Peyer's patch (tissue), 4 donors: ENCODE results near the gene CA10. TPM values are rescaled to one million over a fixed set of nuclear protein-coding genes. Genes with fewer than 3 reads are reported as not detected.

Source experiments
- DNase-seq, 3 donors: peaks; one replicate each; pipeline ENCODE4 v3.0.0-alpha.2; 2017 to 2019
- H3K27ac ChIP-seq, 4 donors: fragments of 200-600 bp; sonication (generic); one replicate each; pipeline ENCODE4 v1.5.1; 2016 to 2019
- H3K27me3 ChIP-seq, 2 donors: fragments of 200-600 bp; sonication (generic); one replicate each; pipeline ENCODE4 v1.5.1; 2019
- H3K36me3 ChIP-seq, 3 donors: fragments of 200-600 bp; sonication (generic); one replicate each; pipeline ENCODE4 v1.5.1; 2016 to 2019
- H3K4me1 ChIP-seq, 4 donors: fragments of 200-600 bp; sonication (generic); one replicate each; pipeline ENCODE4 v1.5.1; 2016 to 2019
- H3K4me3 ChIP-seq, 4 donors: fragments of 200-600 bp; sonication (generic); 1 replicate in 3 of 4; 2 replicates in 1 of 4; pipeline ENCODE4 v1.5.1; 2016 to 2019; ENCODE audit warnings: mild to moderate bottlenecking in 1 of 4
- H3K9me3 ChIP-seq, 4 donors: fragments of 200-600 bp; sonication (generic); one replicate each; pipeline ENCODE4 v1.5.1; 2016 to 2019; ENCODE audit warnings: mild to moderate bottlenecking in 1 of 4
- POLR2A ChIP-seq, 2 donors: fragments of 450-650 bp; IDR thresholded peaks; one replicate each; pipeline ENCODE4 v1.5.1; 2017; ENCODE audit warnings: antibody characterized with exemption in 2 of 2, mild to moderate bottlenecking in 2 of 2, moderate library complexity in 2 of 2
- total RNA-seq, 4 donors: library from RNA; depleted of rRNA; stranded (reverse); fragments of >200 nt; gene quantifications; one replicate each; pipeline ENCODE4 v1.1.0, GENCODE V29; 2016
- TF ChIP-seq, protein P1 (sequence below), 6 experiments: fragments of 450-650 bp in 4 of 6; fragments of 200-600 bp in 2 of 6; sonication (generic) in 1 of 6; IDR thresholded peaks; one replicate each; pipeline ENCODE4 v1.5.1; 2017 to 2019; ENCODE audit warnings: antibody characterized with exemption in 6 of 6, mild to moderate bottlenecking in 3 of 6, moderate library complexity in 1 of 6

Gene CA10
- total RNA-seq, 4 donors from 2014 or later = 1.4 to 1.7 TPM; not detected in 2

DNA sequence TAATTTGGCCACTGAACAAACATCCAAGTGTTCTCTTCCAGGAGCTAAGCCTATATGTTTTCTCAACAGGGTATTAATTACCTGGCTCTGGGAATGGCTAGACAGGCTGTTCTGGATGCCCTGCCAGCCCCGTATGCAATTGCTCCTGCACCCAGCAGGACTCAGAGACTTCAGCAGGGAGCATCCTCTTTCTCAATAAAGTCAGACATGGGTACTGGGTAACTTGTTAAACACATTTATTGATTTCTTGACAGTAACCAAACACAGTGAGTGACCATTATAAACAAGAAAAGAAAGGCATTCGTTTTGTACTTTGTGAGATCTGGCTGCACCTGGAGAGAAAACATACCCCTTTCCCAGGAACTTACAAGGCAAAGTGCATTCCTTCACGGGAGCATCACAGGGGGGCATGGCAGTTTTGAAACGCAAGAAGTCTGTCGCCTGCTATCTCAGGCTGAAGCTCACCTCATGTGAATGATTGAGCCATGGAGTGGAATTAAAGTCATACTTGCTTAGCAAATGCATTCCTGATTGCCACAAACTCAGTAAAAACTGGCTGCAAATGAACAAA is 528.3 kb downstream of the CA10 start:
- H3K4me1 ChIP-seq = no peaks in the 10 kb centered on the region
- H3K27me3 ChIP-seq = no peaks in the 10 kb centered on the region
- H3K36me3 ChIP-seq = no peaks in the 10 kb centered on the region
- DNase-seq = no peak
- H3K27ac ChIP-seq = no peak overlapping the region
- H3K4me3 ChIP-seq = no peak overlapping the region
- H3K9me3 ChIP-seq = no peaks in the 10 kb centered on the region
- TF ChIP-seq, protein P1, sequence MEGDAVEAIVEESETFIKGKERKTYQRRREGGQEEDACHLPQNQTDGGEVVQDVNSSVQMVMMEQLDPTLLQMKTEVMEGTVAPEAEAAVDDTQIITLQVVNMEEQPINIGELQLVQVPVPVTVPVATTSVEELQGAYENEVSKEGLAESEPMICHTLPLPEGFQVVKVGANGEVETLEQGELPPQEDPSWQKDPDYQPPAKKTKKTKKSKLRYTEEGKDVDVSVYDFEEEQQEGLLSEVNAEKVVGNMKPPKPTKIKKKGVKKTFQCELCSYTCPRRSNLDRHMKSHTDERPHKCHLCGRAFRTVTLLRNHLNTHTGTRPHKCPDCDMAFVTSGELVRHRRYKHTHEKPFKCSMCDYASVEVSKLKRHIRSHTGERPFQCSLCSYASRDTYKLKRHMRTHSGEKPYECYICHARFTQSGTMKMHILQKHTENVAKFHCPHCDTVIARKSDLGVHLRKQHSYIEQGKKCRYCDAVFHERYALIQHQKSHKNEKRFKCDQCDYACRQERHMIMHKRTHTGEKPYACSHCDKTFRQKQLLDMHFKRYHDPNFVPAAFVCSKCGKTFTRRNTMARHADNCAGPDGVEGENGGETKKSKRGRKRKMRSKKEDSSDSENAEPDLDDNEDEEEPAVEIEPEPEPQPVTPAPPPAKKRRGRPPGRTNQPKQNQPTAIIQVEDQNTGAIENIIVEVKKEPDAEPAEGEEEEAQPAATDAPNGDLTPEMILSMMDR (IDR thresholded peaks at IDR 0.05) = no peak
- TF ChIP-seq POLR2A (IDR thresholded peaks at IDR 0.05) = no peak

DNA sequence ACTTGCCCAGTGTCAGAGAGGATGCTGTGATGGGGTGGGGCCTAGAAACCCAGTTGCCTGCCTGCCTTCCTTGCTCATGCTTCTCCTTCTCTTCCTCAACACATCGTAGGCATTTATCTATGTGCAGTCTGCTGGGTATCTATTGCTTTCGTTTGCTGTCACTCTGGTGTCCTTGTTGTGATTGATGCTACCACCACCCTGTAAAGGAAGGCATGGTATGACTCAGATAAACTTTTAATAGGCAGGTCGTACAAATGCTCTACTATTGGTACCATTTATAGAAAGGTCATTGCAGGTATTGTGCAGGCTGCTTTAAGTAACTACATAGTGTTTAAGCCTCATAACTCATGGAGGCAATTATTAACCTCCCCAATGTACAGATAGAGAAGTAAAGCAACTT is 529.3 kb downstream of the CA10 start:
- no peaks in the 10 kb centered on the region for H3K4me1 ChIP-seq
- TF ChIP-seq, protein P1 (IDR thresholded peaks at IDR 0.05) = no peak
- no peak for TF ChIP-seq POLR2A (IDR thresholded peaks at IDR 0.05)

DNA sequence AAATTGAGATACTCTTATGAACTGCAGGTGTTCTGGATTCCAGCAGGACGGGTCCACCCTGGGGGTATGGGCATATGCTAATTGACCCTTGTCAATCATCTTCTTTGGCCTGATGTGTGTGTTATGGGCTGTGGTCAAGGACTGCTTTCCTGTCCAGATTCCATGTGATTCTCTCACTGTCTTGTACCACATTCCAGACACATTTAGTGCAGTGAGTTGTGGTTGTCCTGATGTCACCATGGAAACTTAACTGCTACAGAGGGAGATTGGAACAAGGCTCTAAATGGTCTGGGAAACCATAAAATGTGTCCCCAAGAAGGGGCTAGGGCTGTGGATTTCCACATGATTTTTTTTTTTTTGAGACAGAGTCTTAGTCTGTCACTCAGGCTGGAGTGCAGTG is 530.7 kb downstream of the CA10 start:
- TF ChIP-seq, protein P1 (IDR thresholded peaks at IDR 0.05) = no peak
- no peak for TF ChIP-seq POLR2A (IDR thresholded peaks at IDR 0.05)
- DNase-seq = no peak
- Histone ChIP-seq H3K36me3 (no peaks in the 10 kb centered on the region), H3K27me3 (no peaks in the 10 kb centered on the region), H3K9me3 (no peaks in the 10 kb centered on the region), H3K4me3 (no peak overlapping the region), H3K27ac (no peak overlapping the region), H3K4me1 (no peaks in the 10 kb centered on the region)

More for the DNA sequence above, 529.3 kb downstream of the CA10 start:
- Histone ChIP-seq H3K27me3 (no peaks in the 10 kb centered on the region), H3K27ac (no peak overlapping the region), H3K36me3 (no peaks in the 10 kb centered on the region), H3K4me3 (no peak overlapping the region), H3K9me3 (no peaks in the 10 kb centered on the region)
- no peak for DNase-seq

DNA sequence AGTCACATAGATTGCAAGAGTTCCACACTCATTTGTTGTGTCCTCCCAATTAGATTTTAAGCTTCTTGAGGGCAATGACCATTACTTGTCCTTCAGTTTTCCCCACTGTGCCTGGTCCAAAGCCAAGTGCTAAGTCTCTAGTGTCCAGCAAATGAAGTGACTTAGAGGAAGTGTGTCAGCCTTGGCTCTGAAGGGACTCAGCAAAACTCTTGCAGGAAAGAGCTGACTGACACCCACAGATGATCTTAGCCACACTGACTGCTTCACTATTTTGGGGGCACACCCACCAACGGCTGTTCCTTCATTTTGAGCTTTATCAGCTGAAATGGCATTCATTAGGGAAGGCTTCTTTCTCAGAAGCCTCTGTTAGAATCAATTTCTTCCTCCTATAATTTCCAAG is 540.0 kb downstream of the CA10 start:
- Histone ChIP-seq H3K27me3 (no peaks in the 10 kb centered on the region), H3K4me3 (no peak overlapping the region), H3K27ac (no peak overlapping the region), H3K36me3 (no peaks in the 10 kb centered on the region), H3K9me3 (no peaks in the 10 kb centered on the region), H3K4me1 (no peaks in the 10 kb centered on the region)
- no peak for DNase-seq
- TF ChIP-seq, protein P1 (IDR thresholded peaks at IDR 0.05) = no peak
- no peak for TF ChIP-seq POLR2A (IDR thresholded peaks at IDR 0.05)

DNA sequence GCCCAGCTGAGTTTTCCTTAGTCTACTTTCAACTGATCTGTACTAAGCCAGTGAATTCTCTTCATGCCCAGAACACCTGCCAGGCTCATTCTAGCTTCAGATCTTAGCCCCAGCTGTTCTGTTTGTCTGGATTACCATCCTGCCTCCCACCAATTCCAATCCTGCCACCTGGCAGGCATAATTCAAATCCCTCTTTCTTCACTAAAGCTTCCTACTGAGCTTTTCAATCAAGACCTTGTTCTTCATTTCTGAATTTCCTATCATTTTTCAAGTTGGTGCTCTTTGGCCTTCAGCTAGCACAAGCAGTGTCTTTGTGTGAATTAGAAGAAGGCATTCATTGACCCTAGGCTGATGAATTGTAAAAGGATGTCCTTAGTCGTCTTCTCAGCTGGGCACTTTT is 540.5 kb downstream of the CA10 start:
- no peak for DNase-seq
- H3K4me1 ChIP-seq = no peaks in the 10 kb centered on the region
- H3K36me3 ChIP-seq = no peaks in the 10 kb centered on the region
- no peaks in the 10 kb centered on the region for H3K27me3 ChIP-seq
- no peaks in the 10 kb centered on the region for H3K9me3 ChIP-seq
- TF ChIP-seq, protein P1 (IDR thresholded peaks at IDR 0.05) = no peak
- TF ChIP-seq POLR2A (IDR thresholded peaks at IDR 0.05) = no peak
- no peak overlapping the region for H3K4me3 ChIP-seq
- no peak overlapping the region for H3K27ac ChIP-seq

DNA sequence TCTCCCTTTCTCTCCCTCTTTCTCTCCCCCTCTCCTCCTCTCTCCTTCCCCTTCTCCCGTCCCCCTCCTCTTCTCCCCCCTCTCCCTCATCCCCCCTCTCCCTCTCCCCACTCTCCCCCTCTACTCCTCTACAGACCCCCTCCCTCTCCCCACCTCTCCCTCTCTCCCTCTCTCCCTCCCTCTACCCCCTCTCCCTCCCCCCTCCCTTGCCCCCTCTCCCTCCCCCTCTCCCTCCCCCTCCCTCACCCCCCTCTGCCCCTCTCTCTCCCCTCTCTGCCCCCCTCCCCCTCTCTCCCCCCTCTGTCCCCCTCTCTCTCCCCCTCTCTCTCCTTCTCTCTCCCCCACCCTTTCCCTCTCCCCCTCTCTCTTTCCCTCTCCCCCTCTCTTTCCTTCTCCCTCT is 545.3 kb downstream of the CA10 start:
- Histone ChIP-seq H3K36me3 (no peaks in the 10 kb centered on the region), H3K9me3 (no peaks in the 10 kb centered on the region), H3K4me1 (no peaks in the 10 kb centered on the region), H3K27ac (no peak overlapping the region), H3K4me3 (no peak overlapping the region), H3K27me3 (no peaks in the 10 kb centered on the region)
- TF ChIP-seq, protein P1 (IDR thresholded peaks at IDR 0.05) = no peak
- TF ChIP-seq POLR2A (IDR thresholded peaks at IDR 0.05) = no peak
- DNase-seq = no peak
